Adipocyte (in vitro differentiated cells): ENCODE data around the gene C6orf62.
"Not testable (repeated sequence)": the region's sequence is repeated elsewhere in the genome, so short reads cannot be mapped to it uniquely, and the experiment has no call there.

Experiments
- DNase-seq: peaks from one replicate; pipeline ENCODE4 v3.0.0-alpha.2; 2015; ENCODE audit warnings: low read depth
- H3K27me3 ChIP-seq: replicated peaks from 2 replicates; pipeline ENCODE4 v1.7.0; 2013; ENCODE audit warnings: mild to moderate bottlenecking, low read length, moderate library complexity; ENCODE audit not compliant: control insufficient read depth, insufficient read depth
- H3K36me3 ChIP-seq: 2 replicates; pipeline ENCODE4 v1.7.0; 2013; ENCODE audit warnings: low read length, mild to moderate bottlenecking, moderate library complexity; ENCODE audit not compliant: control insufficient read depth, insufficient read depth, severe bottlenecking
- H3K4me1 ChIP-seq: 2 replicates; pipeline ENCODE4 v1.7.0; 2013; ENCODE audit warnings: mild to moderate bottlenecking, low read length, moderate library complexity; ENCODE audit not compliant: control insufficient read depth, insufficient read depth
- H3K4me3 ChIP-seq: 2 replicates; pipeline ENCODE4 v1.7.0; 2013; ENCODE audit warnings: mild to moderate bottlenecking, low read length, moderate library complexity
- H3K9ac ChIP-seq: 2 replicates; pipeline ENCODE4 v1.7.0; 2013; ENCODE audit warnings: mild to moderate bottlenecking, low read length, moderate library complexity
- H3K9me3 ChIP-seq: 2 replicates; pipeline ENCODE4 v1.7.0; 2013; ENCODE audit warnings: mild to moderate bottlenecking, low read length, moderate library complexity; ENCODE audit not compliant: control insufficient read depth

C6orf62 gene

DNA sequence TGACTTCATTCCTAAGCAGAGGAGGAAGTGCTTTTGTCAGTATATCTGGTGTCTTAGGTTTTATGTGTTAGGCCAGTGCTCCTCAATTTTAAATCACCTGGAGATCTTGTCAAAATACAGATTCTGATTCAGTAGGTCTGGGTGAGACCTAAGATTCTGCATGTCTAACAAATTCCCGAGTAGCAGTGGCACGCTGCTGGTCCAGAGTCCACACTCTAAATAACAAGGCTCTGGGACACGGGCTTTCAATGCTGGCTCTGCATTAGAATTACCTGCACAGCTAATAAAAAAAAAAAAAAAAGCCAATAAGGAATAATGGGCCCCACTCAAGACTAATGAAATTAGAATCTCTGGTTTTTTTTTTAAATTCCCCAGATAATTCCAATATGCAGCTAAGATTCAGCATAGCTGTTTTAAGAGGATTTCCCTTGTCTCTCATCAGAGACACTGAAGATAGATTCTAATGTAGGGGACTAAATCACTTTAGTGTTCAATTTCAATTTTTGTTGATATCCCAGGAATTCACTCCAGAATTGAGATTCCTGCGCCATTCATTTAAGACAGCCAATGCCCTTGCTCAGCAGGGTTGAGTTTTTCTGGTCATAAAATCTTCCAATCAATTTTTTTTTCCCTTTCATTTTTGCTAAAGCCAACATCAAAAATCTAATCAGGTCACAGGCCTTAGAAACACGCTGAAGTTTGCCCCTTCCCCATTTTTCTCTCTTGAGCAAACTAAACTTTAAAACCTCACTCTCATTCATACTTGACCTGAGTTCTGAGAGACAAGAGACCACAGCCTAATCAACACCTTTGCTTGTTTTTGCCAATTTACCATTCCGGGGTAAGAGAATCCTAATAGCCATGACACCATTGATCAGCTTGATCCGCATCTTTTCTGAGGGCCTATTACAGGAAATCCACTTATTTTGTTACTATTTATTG is 54.6 kb downstream of the C6orf62 start:
- no peaks in the 10 kb centered on the region for H3K27me3 ChIP-seq
- no peaks in the 10 kb centered on the region for H3K9me3 ChIP-seq
- no peak overlapping the region for H3K4me3 ChIP-seq
- peaks cover 27% of the 10 kb centered on the region for H3K4me1 ChIP-seq
- no peak overlapping the region for H3K9ac ChIP-seq
- H3K36me3 ChIP-seq: peaks cover 34% of the 10 kb centered on the region
- no peak for DNase-seq

DNA sequence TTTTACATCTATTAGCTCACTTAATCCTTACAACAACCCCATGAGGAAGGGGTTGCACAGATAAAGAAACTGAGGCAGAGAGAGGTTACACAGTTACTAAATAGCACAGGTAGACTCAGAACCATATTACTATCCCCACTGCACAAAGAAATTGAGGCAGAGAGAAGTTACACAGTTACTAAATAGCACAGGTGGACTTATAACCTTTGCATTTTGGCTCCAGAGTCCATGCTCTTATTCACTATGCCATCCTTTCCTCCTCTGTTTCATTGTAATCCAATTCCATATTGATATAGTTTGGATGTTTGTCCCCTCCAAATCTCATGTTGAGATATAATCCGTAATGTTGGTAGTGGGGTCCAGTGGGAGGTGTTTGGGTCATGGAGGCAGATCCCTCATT is 55.8 kb downstream of the C6orf62 start:
- DNase-seq: no peak
- Histone ChIP-seq H3K4me1 (peaks cover 37% of the 10 kb centered on the region), H3K36me3 (peaks cover 37% of the 10 kb centered on the region), H3K9ac (no peak overlapping the region), H3K27me3 (no peaks in the 10 kb centered on the region), H3K9me3 (no peaks in the 10 kb centered on the region), H3K4me3 (no peak overlapping the region)

DNA sequence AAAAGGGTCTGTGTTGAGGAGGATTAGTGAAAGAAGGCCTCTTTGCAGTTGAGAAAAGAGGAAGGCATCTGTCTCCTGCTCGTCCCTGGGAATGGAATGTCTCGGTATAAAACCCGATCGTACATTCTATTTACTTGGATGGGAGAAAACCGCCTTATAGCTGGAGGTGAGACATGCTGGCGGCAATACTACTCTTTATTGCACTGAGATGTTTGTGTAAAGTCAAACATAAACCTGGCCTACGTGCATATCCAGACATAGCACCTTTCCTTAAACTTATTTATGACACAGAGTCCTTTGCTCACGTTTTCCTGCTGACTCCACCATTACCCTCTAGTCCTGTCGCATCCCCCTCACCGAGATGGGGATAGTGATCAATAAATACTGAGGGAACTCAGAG is 56.7 kb downstream of the C6orf62 start:
- Histone ChIP-seq H3K4me1 (peaks cover 30% of the 10 kb centered on the region), H3K9ac (no peak overlapping the region), H3K4me3 (no peak overlapping the region), H3K27me3 (no peaks in the 10 kb centered on the region), H3K36me3 (peaks cover 41% of the 10 kb centered on the region), H3K9me3 (no peaks in the 10 kb centered on the region)
- no peak for DNase-seq

DNA sequence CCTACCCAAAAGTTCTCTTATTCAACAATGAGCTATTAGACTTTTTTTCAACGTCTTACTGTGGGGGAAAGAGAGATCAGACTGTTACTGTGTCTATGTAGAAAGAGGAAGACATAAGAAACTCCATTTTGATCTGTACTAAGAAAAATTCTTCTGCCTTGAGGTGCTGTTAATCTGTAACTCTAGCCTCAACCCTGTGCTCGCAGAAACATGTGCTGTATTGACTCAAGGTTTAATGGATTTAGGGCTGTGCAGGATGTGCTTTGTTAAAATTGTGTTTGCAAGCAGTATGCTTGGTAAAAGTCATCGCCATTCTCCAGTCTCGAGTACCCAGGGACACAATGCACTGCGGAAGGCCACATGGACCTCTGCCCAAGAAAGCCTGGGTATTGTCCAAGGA is 57.2 kb downstream of the C6orf62 start:
- Histone ChIP-seq H3K4me1 (peaks cover 30% of the 10 kb centered on the region), H3K36me3 (peaks cover 45% of the 10 kb centered on the region)
- not testable (repeated sequence) for H3K9ac ChIP-seq, H3K4me3 ChIP-seq, DNase-seq, H3K9me3 ChIP-seq, H3K27me3 ChIP-seq

DNA sequence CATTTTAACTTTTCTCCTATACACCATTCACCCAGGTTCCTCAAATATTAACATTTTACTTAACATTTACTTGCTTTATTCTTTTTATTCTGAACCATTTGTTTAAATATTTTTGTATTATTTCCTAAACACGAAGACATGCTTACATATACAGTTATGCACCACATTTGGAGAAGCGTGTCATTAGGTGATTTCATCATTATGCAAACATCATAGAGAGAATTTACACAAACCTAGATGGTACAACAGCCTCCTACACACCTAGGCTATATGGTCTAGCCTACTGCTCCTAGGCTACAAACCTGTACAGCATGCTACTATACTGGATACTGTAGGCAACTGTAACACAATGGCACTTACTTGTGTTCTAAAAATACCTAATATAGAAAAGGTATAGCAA is 58.8 kb downstream of the C6orf62 start:
- DNase-seq: no peak
- H3K36me3 ChIP-seq: peaks cover 51% of the 10 kb centered on the region
- peaks cover 22% of the 10 kb centered on the region for H3K4me1 ChIP-seq
- no peak overlapping the region for H3K9ac ChIP-seq
- no peaks in the 10 kb centered on the region for H3K9me3 ChIP-seq
- H3K4me3 ChIP-seq: no peak overlapping the region
- no peaks in the 10 kb centered on the region for H3K27me3 ChIP-seq

DNA sequence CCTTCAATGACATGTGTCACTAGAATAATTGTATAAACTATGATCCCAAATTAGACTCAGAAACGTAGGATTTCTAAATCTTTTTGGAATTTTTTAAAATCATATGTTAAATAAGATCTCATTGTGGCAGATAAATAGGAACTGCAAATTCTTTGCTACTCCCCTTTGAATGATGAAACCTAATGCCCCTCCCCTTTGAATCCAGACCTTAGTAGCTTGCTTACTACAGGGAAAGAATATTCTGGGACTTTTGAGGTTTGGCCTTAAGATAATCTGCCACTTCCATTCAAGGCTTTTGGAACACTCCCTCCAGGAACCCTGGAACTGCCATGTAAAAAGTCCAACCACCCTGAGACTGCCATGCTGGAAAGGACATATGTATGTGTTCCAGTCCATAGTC is 59.4 kb downstream of the C6orf62 start:
- peaks cover 18% of the 10 kb centered on the region for H3K4me1 ChIP-seq
- no peaks in the 10 kb centered on the region for H3K27me3 ChIP-seq
- peak; percentile 38 for DNase-seq
- H3K4me3 ChIP-seq: no peak overlapping the region
- peaks cover 51% of the 10 kb centered on the region for H3K36me3 ChIP-seq
- no peaks in the 10 kb centered on the region for H3K9me3 ChIP-seq
- H3K9ac ChIP-seq: peak overlapping the region; percentile 3

DNA sequence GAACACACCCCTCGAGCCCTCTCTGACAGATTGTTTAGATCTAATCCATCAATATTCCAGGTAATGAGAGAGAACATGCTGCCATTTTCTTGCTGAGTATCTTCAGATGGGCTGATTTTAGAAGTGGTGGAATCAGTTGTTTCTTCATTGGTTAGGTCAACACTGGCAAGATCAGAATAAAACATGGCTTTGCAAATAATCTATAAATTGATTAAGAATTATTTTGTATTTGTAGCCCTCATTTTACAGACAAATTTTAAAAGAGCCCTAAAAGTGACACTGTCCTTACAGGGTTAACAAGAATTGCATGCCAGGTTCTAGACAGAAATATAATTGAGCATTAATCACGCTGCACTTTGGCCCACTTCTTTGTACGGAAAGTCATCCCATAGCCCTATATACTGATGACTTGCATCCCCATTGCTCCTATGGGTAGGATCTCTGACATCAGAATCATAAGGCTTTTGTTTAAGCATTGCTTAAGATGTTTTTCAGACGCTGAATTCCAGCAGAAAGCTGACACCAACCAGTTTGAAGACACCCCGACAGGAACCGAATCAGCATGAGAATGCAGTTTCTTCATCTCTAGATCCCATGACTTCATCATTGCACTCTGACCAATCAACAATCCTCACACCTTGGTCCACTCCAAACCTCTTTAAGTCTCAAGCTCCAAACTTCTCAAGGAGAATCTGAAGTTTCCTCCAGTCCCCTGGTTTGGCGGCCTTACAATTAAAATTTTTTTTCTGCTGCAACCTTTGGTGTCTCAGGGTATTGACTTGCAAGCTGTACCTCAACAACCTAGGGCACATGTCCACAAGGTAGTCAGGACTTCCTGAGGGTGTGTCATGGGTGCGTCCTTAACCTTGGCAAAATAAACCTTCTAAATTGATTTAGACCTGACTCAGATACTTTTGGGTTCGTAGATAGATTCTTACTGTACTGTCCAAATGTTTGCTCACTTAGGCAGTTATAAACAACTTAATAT is 60.1 kb downstream of the C6orf62 start:
- Histone ChIP-seq H3K27me3 (no peaks in the 10 kb centered on the region), H3K4me1 (peaks cover 18% of the 10 kb centered on the region), H3K36me3 (peaks cover 53% of the 10 kb centered on the region), H3K9me3 (no peaks in the 10 kb centered on the region), H3K9ac (peak overlapping the region; percentile 3), H3K4me3 (peak overlapping the region; percentile 7)
- peak; percentile 76 for DNase-seq

DNA sequence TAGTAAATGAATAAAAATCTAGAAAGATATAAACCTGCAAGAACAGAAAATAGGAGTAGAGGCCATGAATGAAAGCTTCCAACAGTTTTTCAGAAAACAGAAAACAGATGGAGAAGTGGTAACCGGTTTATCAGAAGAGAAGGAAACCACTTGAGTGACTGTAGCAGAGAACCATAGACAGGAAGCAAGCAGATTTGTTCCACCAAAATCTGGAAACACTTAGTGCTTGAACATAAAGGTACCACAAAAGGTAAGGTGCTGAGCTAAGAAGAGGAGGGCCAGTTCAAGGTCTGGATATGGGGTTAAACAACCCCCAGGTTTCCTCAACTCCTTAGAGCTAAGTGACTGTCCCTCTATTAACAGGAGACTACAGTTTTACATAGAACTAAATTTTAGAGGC is 63.7 kb downstream of the C6orf62 start:
- Histone ChIP-seq H3K36me3 (peaks cover 58% of the 10 kb centered on the region), H3K9me3 (no peaks in the 10 kb centered on the region), H3K9ac (no peak overlapping the region), H3K27me3 (no peaks in the 10 kb centered on the region), H3K4me1 (peaks cover 18% of the 10 kb centered on the region), H3K4me3 (no peak overlapping the region)
- no peak for DNase-seq
